ENCODE results near the gene C21orf91.

The C21orf91 gene

GRCh38 chr21:17783481-17784179, 35.5 kb downstream of the C21orf91 start:
- TF ChIP-seq PKNOX1 (IDR thresholded peaks at IDR 0.05) (no peak), HDGF (IDR thresholded peaks at IDR 0.05; ENCODE audit: borderline replicate concordance) (no peak), TARDBP (IDR thresholded peaks at IDR 0.05) (no peak), FOXK2 (IDR thresholded peaks at IDR 0.05) (no peak), CTBP1 (IDR thresholded peaks at IDR 0.05; ENCODE audit: borderline replicate concordance) (no peak), ARNT (IDR thresholded peaks at IDR 0.05) (no peak), L3MBTL2 (conservative IDR thresholded peaks at IDR 0.05) (no peak)
- ChIA-PET CTCF (no interaction called here), POLR2A (no interaction called here)
- DNase-seq (ENCODE audit: extremely low spot score): no peak

DNA sequence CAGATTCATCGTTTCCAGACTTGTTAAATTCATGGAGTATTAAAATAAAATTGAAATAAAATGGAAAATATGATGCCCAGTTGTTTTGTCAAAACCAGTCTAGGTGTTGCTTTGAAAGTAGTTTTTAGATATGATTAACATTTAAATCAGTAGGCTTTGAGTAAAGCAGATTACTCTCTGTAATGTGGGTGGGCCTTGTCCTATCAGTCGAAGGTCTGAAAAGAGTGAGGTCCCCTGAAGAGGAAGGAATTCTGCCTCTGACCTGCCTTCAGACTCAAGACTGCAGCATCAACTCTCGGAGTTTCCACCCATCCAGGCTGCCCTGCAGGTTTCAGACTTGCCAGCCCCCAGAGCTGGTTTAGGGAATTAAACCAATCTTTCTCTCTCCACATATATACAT, 36.2 kb downstream of the C21orf91 start:
- POLR2A ChIA-PET: no interaction called here
- CTCF ChIA-PET: no interaction called here
- TF ChIP-seq FOXA1 (IDR thresholded peaks at IDR 0.05): no peak
- no peak for TF ChIP-seq FOXM1 (IDR thresholded peaks at IDR 0.05; ENCODE audit: borderline replicate concordance)
- no peak for TF ChIP-seq ELF4 (IDR thresholded peaks at IDR 0.05)
- TF ChIP-seq BHLHE40 (IDR thresholded peaks at IDR 0.05; ENCODE audit: borderline replicate concordance): no peak
- no peak for TF ChIP-seq FOXK2 (IDR thresholded peaks at IDR 0.05)
- TF ChIP-seq SUZ12 (IDR thresholded peaks at IDR 0.05): no peak
- no peak for TF ChIP-seq CTBP1 (IDR thresholded peaks at IDR 0.05; ENCODE audit: borderline replicate concordance)
- no peak for TF ChIP-seq HDGF (IDR thresholded peaks at IDR 0.05; ENCODE audit: borderline replicate concordance)
- TF ChIP-seq LEF1 (IDR thresholded peaks at IDR 0.05; ENCODE audit: borderline replicate concordance): no peak
- TF ChIP-seq PKNOX1 (IDR thresholded peaks at IDR 0.05): no peak
- TF ChIP-seq SP1 (IDR thresholded peaks at IDR 0.05): no peak
- no peak for DNase-seq (ENCODE audit: extremely low spot score)

- DNase-seq (ENCODE audit: extremely low spot score): no peak
- no peak for TF ChIP-seq TARDBP (IDR thresholded peaks at IDR 0.05)
- TF ChIP-seq FOXM1 (IDR thresholded peaks at IDR 0.05; ENCODE audit: borderline replicate concordance): no peak
- ChIA-PET POLR2A (no interaction called here), CTCF (no interaction called here)
Measured at GRCh38 chr21:17782051-17782450, 37.1 kb downstream of the C21orf91 start.

GRCh38 chr21:17781524-17781923, 37.6 kb downstream of the C21orf91 start:
- ChIA-PET POLR2A (no interaction called here), CTCF (no interaction called here)
- DNase-seq (ENCODE audit: extremely low spot score): no peak
- TF ChIP-seq FOXM1 (IDR thresholded peaks at IDR 0.05; ENCODE audit: borderline replicate concordance) (no peak), L3MBTL2 (conservative IDR thresholded peaks at IDR 0.05) (no peak), NFRKB (IDR thresholded peaks at IDR 0.05) (no peak), ARNT (IDR thresholded peaks at IDR 0.05) (no peak), ELF4 (IDR thresholded peaks at IDR 0.05) (no peak), FOXK2 (IDR thresholded peaks at IDR 0.05) (no peak), BHLHE40 (IDR thresholded peaks at IDR 0.05; ENCODE audit: borderline replicate concordance) (no peak)

DNA sequence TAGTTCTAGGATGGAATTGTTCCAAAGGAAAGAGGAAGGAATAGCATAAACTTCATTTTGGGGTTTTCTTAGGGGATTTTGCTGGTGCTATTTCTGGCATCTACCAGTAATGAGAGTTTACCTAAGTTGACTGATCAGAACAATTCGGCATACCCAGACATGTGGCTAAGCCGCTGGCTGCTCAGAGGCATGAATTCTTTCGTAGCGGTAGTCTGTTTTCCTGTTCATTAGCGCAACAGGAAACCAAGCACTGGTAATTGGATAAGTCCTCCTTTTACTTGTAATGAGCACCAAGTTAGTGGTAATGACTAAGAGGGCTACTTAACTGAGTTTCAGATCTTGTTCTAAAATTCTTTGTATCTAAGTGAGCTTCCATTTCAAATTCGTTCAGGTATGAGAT, 38.6 kb downstream of the C21orf91 start:
- CTCF ChIA-PET: interaction anchor here (0.5 kb wide), 1 partner anchor 124 kb away, joined by 4 read pairs; no protein-coding TSS in a partner anchor
- TF ChIP-seq L3MBTL2 (conservative IDR thresholded peaks at IDR 0.05) (no peak), ARNT (IDR thresholded peaks at IDR 0.05) (no peak), NFRKB (IDR thresholded peaks at IDR 0.05) (no peak), FOXM1 (IDR thresholded peaks at IDR 0.05; ENCODE audit: borderline replicate concordance) (no peak), PKNOX1 (IDR thresholded peaks at IDR 0.05) (no peak), FOXK2 (IDR thresholded peaks at IDR 0.05) (no peak), HDGF (IDR thresholded peaks at IDR 0.05; ENCODE audit: borderline replicate concordance) (no peak), ELF4 (IDR thresholded peaks at IDR 0.05) (no peak), LEF1 (IDR thresholded peaks at IDR 0.05; ENCODE audit: borderline replicate concordance) (no peak), BHLHE40 (IDR thresholded peaks at IDR 0.05; ENCODE audit: borderline replicate concordance) (no peak), CTBP1 (IDR thresholded peaks at IDR 0.05; ENCODE audit: borderline replicate concordance) (no peak), FOXA1 (IDR thresholded peaks at IDR 0.05) (no peak), SP1 (IDR thresholded peaks at IDR 0.05) (no peak), SUZ12 (IDR thresholded peaks at IDR 0.05) (no peak), ZNF384 (IDR thresholded peaks at IDR 0.05) (no peak)
- POLR2A ChIA-PET: no interaction called here
- no peak for DNase-seq (ENCODE audit: extremely low spot score)

DNA sequence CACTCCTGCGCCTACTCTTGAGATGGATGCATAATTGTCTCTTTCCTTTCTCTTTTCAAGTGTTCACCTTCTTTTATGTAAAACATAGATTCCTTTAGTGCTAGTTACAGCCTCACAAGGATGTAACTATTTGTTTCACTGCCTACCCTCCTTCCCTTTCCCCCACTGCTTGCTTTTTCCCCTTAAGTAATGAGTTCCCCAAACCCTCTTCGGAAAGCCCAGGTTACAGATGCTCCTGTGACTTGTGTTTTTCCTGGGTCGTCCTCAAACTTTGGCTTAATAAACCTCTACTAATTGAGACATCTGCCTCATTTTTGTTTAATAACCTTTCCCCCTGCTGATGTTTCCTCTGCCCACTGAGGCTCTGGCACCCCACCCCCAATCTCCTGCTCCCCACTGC, 39.2 kb downstream of the C21orf91 start:
- TF ChIP-seq LEF1 (IDR thresholded peaks at IDR 0.05; ENCODE audit: borderline replicate concordance): no peak
- no peak for TF ChIP-seq L3MBTL2 (conservative IDR thresholded peaks at IDR 0.05)
- TF ChIP-seq PKNOX1 (IDR thresholded peaks at IDR 0.05): no peak
- no peak for TF ChIP-seq HDGF (IDR thresholded peaks at IDR 0.05; ENCODE audit: borderline replicate concordance)
- no peak for TF ChIP-seq ZNF384 (IDR thresholded peaks at IDR 0.05)
- TF ChIP-seq SP1 (IDR thresholded peaks at IDR 0.05): no peak
- no peak for TF ChIP-seq ARNT (IDR thresholded peaks at IDR 0.05)
- no peak for TF ChIP-seq FOXA1 (IDR thresholded peaks at IDR 0.05)
- TF ChIP-seq ELF4 (IDR thresholded peaks at IDR 0.05): no peak
- no peak for TF ChIP-seq FOXK2 (IDR thresholded peaks at IDR 0.05)
- TF ChIP-seq SUZ12 (IDR thresholded peaks at IDR 0.05): no peak
- no peak for DNase-seq (ENCODE audit: extremely low spot score)
- POLR2A ChIA-PET: no interaction called here
- CTCF ChIA-PET: no interaction called here

Measured in HEK293T (cell line).